Measurements from ENCODE around the gene OR2H1.
"Not testable (repeated sequence)": the region's sequence is repeated elsewhere in the genome, so short reads cannot be mapped to it uniquely, and the experiment has no call there.

The OR2H1 gene

GRCh38 chr6:29456971-29457370 lies at the start of gene OR2H1, which contains the start of gene OR11A1:
OR2H1 (plus strand) TSS chr6:29457155; CDS start chr6:29461770, 4,615 bp downstream.
OR11A1 (minus strand) TSS chr6:29457071; CDS start chr6:29427641, 29,430 bp downstream.
- DNase-seq (ENCODE audit: low read depth, low spot score) = no peak

DNA sequence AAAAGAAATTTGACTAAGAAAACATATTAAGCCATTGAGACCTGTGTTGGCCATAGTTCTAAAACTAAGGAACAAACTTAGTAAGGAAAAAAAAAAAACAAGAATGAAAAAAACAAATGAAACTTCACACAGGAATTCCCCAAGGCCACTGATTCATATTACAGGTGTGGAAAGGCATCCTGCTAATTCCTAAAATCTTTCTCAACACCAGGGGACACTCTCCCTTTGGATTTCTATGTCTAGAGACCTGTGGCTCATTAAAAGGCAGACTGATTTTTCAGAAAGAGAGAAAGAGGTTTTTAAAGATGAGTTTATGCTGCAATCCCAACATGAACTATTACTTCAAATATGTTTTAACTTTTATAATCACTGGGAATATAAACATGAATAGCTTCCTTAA lies 42.4 kb upstream of the OR2H1 start, which contains the start of gene OR12D1:
TSS of gene OR12D1 (plus strand) at position 341 of the 400 bp plus-strand sequence.
- DNase-seq (ENCODE audit: low read depth, low spot score) = no peak

- DNase-seq (ENCODE audit: low read depth, low spot score) = no peak
Measured at GRCh38 chr6:29419516-29419915, 37.4 kb upstream of the OR2H1 start.

- no peak for DNase-seq (ENCODE audit: low read depth, low spot score)
Measured at GRCh38 chr6:29424168-29424567, 32.8 kb upstream of the OR2H1 start.

DNA sequence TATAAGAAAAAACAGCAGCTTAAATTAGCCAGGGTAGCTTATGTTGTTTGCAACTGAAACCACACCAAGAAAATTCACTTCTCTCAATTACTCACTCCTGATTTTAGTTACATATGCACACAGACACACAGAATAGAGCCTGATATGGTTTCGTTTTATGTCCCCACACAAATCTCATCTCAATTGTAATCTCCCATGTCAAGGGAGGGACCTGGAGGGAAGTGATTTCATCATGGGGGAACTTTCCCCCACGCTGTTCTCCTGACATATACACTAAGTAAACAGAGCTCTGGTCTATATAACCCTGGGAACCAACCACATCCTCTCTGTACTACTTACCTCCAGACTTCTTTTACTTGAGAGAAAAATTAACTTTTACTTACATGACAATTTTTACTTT lies 32.4 kb upstream of the OR2H1 start:
- no peak for DNase-seq (ENCODE audit: low read depth, low spot score)

DNA sequence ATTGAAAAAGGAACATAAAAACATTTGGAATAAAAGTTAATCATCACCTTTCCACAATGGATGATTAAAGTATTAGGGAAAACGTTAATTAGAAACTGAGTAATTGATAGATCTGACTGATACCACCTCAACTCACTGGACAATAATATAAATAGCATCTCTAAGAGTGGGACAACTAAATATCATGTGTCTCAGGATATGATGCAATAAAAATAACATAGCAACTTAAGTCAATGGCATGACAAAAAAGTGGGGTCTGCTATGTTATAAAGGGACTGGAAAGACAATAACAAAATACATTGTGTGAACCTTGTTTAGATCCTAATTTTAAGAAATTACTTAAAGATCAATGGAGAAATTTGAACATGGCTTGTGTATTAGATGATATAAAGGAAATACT lies 31.9 kb upstream of the OR2H1 start:
- no peak for DNase-seq (ENCODE audit: low read depth, low spot score)

- DNase-seq (ENCODE audit: low read depth, low spot score) = no peak
Measured at GRCh38 chr6:29426654-29427053, 30.3 kb upstream of the OR2H1 start.

DNA sequence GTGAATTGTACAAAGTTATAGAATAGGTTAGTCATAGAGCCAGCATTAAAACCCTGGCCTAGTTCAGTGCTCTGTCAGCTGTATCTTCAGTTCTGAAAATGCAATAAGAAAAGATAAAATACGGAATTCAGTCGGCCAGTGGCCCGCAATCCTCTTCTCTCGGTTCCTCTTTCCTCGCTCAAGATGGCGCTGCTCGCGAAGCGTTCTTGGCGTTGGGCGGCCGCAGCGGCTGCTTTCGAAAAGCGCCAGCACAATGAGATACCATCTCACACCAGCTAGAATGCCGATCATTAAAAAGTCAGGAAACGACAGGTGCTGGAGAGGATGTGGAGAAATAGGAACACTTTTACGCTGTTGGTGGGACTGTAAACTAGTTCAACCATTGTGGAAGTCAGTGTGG lies 20.2 kb upstream of the OR2H1 start:
- not testable (repeated sequence) for DNase-seq (ENCODE audit: low read depth, low spot score)

GRCh38 chr6:29439006-29439405 lies 17.9 kb upstream of the OR2H1 start, which contains the start of gene OR10C1:
OR10C1 (plus strand) TSS chr6:29439306; CDS start chr6:29440016, 710 bp downstream.
- no peak for DNase-seq (ENCODE audit: low read depth, low spot score)

GRCh38 chr6:29442719-29443118 lies 14.2 kb upstream of the OR2H1 start:
- no peak for DNase-seq (ENCODE audit: low read depth, low spot score)

DNA sequence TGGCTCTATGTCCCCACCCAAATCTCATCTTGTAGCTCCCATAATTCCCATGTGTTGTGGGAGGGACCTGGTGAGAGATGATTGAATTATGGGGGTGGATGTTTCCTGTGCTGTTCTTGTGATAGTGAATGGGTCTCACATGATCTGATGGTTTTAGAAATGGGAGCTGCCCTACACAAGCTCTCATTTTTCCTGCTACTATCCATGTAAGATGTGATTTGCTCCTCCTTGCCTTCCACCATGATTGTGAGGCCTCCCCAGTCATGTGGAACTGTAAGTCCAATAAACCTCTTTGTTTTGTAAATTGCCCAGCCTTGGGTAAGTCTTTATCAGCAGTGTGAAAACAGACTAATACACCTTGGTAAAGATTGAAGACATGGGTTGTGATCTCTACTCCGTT lies 12.9 kb upstream of the OR2H1 start:
- not testable (repeated sequence) for DNase-seq (ENCODE audit: low read depth, low spot score)

GRCh38 chr6:29447670-29448069 lies 9.3 kb upstream of the OR2H1 start:
- no peak for DNase-seq (ENCODE audit: low read depth, low spot score)

DNA sequence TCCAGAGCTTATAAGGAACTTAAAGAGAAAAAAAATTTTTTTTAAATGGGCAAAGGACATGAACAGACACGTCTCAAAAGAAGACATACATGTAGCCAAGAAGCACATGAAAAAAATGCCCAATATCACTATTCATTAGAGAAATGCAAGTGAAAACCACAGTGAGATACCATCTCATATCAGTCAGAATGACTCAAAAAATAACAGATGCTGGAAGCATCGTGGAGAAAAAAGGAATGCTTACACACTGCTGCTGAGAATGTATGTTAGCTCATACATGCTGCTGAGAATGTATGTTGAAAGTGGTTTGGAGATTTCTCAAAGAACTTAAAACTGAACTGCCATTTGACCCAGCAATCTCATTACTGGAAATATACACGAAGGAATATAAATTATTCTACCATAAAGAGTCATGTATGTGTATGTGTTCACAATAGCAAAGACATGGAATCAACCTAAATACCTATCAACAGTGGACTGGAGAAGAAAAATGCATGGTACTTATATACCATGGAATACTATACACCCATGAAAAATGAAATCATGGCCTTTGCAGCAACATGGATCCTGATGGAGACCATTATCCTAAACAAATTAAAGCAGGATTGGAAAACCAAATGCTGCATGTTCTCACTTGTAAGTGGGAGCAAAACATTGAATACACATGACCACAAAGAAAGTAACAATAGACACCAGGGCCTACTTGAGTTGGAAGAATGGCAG lies 5.3 kb upstream of the OR2H1 start:
- no peak for DNase-seq (ENCODE audit: low read depth, low spot score)

- no peak for DNase-seq (ENCODE audit: low read depth, low spot score)
Measured at GRCh38 chr6:29461021-29461814, 4.3 kb downstream of the OR2H1 start.

GRCh38 chr6:29462022-29462421 lies 5.1 kb downstream of the OR2H1 start:
- DNase-seq (ENCODE audit: low read depth, low spot score) = no peak

GRCh38 chr6:29465279-29465678 lies 8.3 kb downstream of the OR2H1 start:
- DNase-seq (ENCODE audit: low read depth, low spot score) = no peak

GRCh38 chr6:29465801-29466200 lies 8.8 kb downstream of the OR2H1 start:
- DNase-seq (ENCODE audit: low read depth, low spot score) = no peak

GRCh38 chr6:29466241-29466640 lies 9.3 kb downstream of the OR2H1 start:
- no peak for DNase-seq (ENCODE audit: low read depth, low spot score)

DNA sequence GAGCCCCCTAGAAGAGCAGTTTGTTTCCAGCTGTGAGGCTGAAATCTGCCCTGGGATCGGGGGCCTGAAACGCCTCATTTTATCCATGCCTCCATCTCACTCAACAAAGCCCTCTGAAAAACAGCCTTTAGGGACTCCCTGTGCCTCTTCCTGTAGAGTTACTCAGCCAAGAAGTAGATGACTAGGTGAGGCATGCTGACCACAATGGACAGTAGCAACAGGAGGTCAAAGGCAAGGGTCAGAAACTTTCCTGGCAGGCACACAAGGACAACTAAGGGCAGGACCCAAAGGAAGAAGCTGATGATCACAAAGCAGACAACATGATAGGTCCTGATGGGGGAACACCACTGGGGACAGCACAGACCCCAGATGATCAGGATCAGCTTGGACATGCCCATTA lies 18.0 kb downstream of the OR2H1 start:
- DNase-seq (ENCODE audit: low read depth, low spot score) = no peak

DNA sequence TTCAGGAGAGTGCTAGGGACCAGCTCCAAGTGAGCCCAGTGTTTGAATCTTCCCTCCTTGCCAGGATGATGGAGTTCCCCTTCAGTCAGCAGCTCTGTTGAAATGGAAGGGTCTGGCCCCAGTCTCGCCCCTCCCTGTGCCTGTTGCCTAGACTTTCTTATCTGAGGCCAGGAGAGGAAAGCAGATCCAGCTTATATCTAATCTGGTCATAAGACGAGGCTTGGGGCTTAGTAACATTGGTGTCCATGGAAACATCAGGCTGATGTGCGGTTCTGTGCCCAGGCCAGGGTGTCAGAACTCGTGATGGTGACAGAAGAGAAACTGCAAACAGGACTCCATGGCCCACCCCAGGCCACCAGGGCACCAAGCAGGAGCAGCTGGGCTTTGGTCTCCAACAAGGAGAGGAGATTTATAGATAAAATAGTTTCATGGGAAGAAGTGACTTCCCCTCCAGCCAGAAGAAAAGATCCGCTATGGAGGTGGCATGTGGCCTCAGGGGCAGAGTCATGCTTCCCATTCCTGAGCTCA lies 21.0 kb downstream of the OR2H1 start:
- DNase-seq (ENCODE audit: low read depth, low spot score) = no peak

DNA sequence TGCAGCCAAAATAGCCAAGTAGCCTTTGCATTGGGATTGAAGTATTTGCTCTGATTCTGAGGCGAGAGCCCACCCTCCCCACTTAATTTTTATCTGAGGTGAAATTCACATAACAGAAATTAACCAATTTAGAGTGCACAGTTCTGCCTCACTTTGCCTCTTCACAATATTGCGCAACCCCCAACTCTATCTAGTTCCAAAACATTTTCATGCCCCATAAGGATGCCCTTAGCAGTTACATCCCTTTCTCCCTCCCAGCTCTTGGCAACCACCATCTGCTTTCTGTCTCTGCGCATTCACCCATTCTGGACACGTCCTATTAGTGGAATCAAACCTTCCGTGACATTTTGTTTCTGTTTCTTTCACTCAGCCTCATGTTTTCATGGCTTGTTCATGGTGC lies 21.8 kb downstream of the OR2H1 start:
- DNase-seq (ENCODE audit: low read depth, low spot score) = no peak

DNA sequence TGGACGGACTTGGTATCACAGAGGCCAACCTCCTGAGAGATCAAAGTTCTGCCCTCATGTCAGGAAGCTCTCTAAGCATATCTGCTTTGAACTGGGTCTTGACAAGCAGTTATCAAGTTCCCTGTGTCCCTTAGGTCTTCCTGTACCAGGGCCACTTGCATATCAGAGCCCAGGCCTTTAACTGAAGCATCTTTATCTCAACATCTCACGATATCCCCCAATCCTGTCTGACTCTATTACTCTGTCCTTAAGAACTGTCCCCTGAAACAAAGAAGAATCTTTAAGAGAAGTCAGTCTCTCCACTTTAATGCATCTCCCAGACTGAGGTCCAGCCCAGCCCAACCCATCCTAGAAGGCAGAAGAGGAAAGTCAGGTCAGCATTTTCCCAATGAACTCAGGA lies 22.6 kb downstream of the OR2H1 start:
- no peak for DNase-seq (ENCODE audit: low read depth, low spot score)

DNA sequence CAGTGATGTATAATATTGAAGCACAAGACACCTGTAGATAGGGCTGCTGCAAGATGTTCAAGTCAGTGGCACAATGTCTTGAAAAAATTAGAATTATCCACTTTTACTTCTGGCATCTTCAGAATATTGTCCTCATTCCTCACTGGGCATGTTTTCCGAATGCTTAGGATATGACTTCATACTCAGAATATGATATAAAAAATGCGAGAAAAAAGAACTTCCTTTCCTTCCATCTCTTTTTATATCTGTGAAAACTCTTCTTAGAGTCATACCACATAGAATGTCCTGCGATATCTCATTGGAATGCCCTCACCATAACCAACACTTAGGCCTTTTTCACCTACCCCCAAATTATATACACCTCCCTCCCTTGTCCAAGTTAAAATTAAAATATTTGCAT lies 26.2 kb downstream of the OR2H1 start:
- no peak for DNase-seq (ENCODE audit: low read depth, low spot score)
